MCF 10A (cell line): ENCODE results near the gene CD300H. TPM values are rescaled to one million over a fixed set of nuclear protein-coding genes. Genes with fewer than 3 reads are reported as not detected.

ENCODE experiments used
- BruUV-seq: library from RNA; stranded (reverse); fragments of 400-500 nt; replicated peaks from 2 replicates; lab custom pipeline; 2021; lab: Mats Ljungman, UMichigan
- CTCF ChIA-PET: fragments of 300-600 bp; sonication (Branson Sonifier 250); formaldehyde crosslinking; extraction: SDS; loops from one replicate; lab custom pipeline; 2021; ENCODE audit warnings: antibody characterized with exemption, inconsistent platforms; lab: Yijun Ruan, JAX
- POLR2A ChIA-PET: fragments of 300-600, 350-650 bp; sonication (Branson Sonifier 250); formaldehyde crosslinking; extraction: SDS; loops from one replicate; lab custom pipeline; 2020; ENCODE audit warnings: antibody characterized with exemption, inconsistent platforms; lab: Yijun Ruan, JAX
- DNase-seq: peaks from one replicate; pipeline ENCODE4 v3.0.0-alpha.2; 2018; ENCODE audit not compliant: unreplicated experiment
- H3K27ac Mint-ChIP-seq: one replicate; pipeline ENCODE4 v1.8.0; 2022; ENCODE audit warnings: mild to moderate bottlenecking, low read depth, mixed read lengths; ENCODE audit not compliant: unreplicated experiment
- H3K27me3 Mint-ChIP-seq: one replicate; pipeline ENCODE4 v1.8.0; 2022; ENCODE audit warnings: mixed read lengths; ENCODE audit not compliant: insufficient read depth, unreplicated experiment
- H3K36me3 Mint-ChIP-seq: one replicate; pipeline ENCODE4 v1.8.0; 2022; ENCODE audit warnings: mild to moderate bottlenecking, moderate library complexity, mixed read lengths; ENCODE audit not compliant: insufficient read depth, unreplicated experiment
- H3K4me1 Mint-ChIP-seq: one replicate; pipeline ENCODE4 v1.8.0; 2022; ENCODE audit warnings: mixed read lengths; ENCODE audit not compliant: insufficient read depth, unreplicated experiment
- H3K4me3 Mint-ChIP-seq: one replicate; pipeline ENCODE4 v1.8.0; 2022; ENCODE audit warnings: mild to moderate bottlenecking, moderate library complexity, mixed read lengths; ENCODE audit not compliant: unreplicated experiment
- H3K9me3 Mint-ChIP-seq: one replicate; pipeline ENCODE4 v1.8.0; 2022; ENCODE audit warnings: mixed read lengths; ENCODE audit not compliant: unreplicated experiment
- intact Hi-C: fragments of 100-400 bp; cut with micrococcal nuclease; formaldehyde crosslinking; loops from 2 replicates; pipeline ENCODE4 v1.14.1; 2022
- total RNA-seq: library from RNA; stranded (reverse); gene quantifications from 2 replicates; pipeline ENCODE4 v1.2.3, GENCODE V29; 2022
- TF ChIP-seq, protein P1 (sequence below): fragments of 200-600 bp; IDR thresholded peaks from one replicate; pipeline ENCODE4 v1.8.0; 2022; ENCODE audit warnings: antibody characterized with exemption, mild to moderate bottlenecking; ENCODE audit not compliant: unreplicated experiment

Gene CD300H
- total RNA-seq, 1 experiment from 2014 or later = not detected

DNA sequence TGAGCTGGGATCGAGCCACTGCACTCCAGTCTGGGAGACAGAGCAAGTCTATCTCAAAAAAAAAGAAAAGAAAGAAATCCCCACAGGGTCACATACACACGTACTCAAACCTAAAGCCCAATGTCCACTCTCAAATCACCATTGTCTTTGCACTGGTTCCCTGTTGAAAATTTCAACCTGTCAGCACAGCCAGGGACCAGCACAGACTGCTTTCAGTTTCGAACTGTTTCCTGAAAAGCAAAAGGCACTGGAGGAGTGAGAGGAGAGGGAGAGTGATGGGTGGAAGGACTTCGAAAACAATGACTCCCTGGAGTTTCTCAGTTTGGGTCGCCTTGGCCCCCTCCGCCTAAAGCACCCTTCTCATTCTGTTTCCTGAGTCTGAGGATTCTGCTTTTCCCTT is 12.4 kb downstream of the CD300H start:
- H3K36me3 Mint-ChIP-seq = no peaks in the 10 kb centered on the region
- no peaks in the 10 kb centered on the region for H3K27me3 Mint-ChIP-seq
- H3K4me1 Mint-ChIP-seq = peaks cover 15% of the 10 kb centered on the region
- TF ChIP-seq, protein P1, sequence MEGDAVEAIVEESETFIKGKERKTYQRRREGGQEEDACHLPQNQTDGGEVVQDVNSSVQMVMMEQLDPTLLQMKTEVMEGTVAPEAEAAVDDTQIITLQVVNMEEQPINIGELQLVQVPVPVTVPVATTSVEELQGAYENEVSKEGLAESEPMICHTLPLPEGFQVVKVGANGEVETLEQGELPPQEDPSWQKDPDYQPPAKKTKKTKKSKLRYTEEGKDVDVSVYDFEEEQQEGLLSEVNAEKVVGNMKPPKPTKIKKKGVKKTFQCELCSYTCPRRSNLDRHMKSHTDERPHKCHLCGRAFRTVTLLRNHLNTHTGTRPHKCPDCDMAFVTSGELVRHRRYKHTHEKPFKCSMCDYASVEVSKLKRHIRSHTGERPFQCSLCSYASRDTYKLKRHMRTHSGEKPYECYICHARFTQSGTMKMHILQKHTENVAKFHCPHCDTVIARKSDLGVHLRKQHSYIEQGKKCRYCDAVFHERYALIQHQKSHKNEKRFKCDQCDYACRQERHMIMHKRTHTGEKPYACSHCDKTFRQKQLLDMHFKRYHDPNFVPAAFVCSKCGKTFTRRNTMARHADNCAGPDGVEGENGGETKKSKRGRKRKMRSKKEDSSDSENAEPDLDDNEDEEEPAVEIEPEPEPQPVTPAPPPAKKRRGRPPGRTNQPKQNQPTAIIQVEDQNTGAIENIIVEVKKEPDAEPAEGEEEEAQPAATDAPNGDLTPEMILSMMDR = no peak
- no peak for DNase-seq
- H3K4me3 Mint-ChIP-seq = no peak overlapping the region
- BruUV-seq = no TSS peak
- POLR2A ChIA-PET = no interaction called here
- no peaks in the 10 kb centered on the region for H3K9me3 Mint-ChIP-seq
- intact Hi-C loops = no loop called here
- no peak overlapping the region for H3K27ac Mint-ChIP-seq
- CTCF ChIA-PET = interaction anchor here (0.6 to 1.5 kb wide), 2 partner anchors 47 to 494 kb away, joined by 3 read pairs; no protein-coding TSS in a partner anchor

DNA sequence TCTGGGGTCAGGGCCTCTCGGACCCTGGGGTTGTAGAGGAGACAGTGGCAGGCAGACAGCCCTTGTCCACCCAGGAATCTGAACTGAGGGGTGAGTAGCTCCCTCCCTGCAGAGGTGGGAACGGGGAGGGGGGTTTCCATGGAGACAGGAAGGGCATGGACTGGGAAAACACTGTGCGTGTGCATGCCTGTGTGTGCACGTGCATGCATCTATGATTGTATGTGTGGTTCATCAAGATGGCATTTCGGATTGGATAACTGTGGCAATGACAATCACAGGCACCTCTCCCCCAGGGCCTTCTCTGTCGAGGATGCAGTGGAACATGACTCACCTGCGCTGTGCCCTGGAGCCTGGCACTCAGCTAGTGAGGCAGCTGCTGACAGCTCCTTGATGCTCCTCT is 15.3 kb downstream of the CD300H start:
- no peak overlapping the region for H3K4me3 Mint-ChIP-seq
- DNase-seq = peak; percentile 66
- peaks cover 26% of the 10 kb centered on the region for H3K4me1 Mint-ChIP-seq
- POLR2A ChIA-PET = interaction anchor here (0.8 to 2.1 kb wide), 4 partner anchors 18 to 79 kb away, joined by 3 to 14 read pairs (median 4); no protein-coding TSS in a partner anchor
- H3K27ac Mint-ChIP-seq = no peak overlapping the region
- no peaks in the 10 kb centered on the region for H3K9me3 Mint-ChIP-seq
- BruUV-seq = no TSS peak
- H3K27me3 Mint-ChIP-seq = no peaks in the 10 kb centered on the region
- CTCF ChIA-PET = interaction anchor here (0.7 to 2.1 kb wide), 6 partner anchors 11 to 54 kb away, joined by 3 to 8 read pairs (median 4); no protein-coding TSS in a partner anchor
- TF ChIP-seq, protein P1 = no peak
- intact Hi-C loops = no loop called here
- no peaks in the 10 kb centered on the region for H3K36me3 Mint-ChIP-seq

DNA sequence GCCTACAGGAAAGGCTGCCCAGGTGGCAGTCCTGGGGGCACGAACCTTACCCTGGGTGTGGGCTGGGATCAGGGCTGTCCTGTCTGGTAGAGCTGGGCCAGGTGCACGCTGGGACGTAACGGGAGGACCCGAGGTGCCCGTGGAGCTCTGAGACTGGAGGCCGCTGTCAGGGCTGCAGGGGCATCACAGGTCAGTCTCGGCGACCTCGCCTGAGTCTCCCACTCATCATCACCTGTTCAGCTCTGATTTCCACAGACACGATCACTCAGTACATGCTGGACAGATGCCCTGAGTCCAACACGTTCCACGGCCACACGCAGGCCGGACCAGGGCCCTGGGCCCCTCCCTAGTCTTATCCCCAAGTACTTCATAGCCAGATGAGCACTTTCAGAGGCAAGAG is 16.7 kb downstream of the CD300H start:
- no peak for DNase-seq
- Mint-ChIP-seq H3K4me3 (no peak overlapping the region), H3K4me1 (peaks cover 26% of the 10 kb centered on the region), H3K27me3 (no peaks in the 10 kb centered on the region), H3K36me3 (no peaks in the 10 kb centered on the region), H3K27ac (peak overlapping the region; percentile 36), H3K9me3 (no peaks in the 10 kb centered on the region)
- TF ChIP-seq, protein P1 = no peak
- intact Hi-C loops = no loop called here
- ChIA-PET POLR2A (no interaction called here), CTCF (no interaction called here)
- no TSS peak for BruUV-seq

DNA sequence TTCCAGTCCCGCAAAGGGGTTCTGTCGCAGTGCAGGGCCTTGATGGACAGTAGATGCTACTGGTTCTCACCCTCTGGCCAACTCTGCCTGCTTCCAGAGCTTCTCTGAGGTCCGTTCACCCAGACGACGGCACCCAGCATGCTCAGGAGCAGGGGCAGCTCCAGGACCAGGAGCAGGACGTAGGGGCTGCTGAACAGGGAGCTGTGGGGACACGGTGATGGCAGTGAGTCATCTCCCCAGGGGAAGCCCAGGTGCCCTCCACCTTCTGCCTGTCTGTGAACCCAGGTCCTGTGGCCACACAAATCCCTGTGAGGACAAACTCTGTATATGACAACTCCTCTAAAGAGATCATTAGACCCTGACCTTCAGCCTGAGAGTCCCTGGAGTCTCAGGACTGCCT is 18.0 kb downstream of the CD300H start:
- peaks cover 28% of the 10 kb centered on the region for H3K4me1 Mint-ChIP-seq
- H3K4me3 Mint-ChIP-seq = no peak overlapping the region
- no peaks in the 10 kb centered on the region for H3K9me3 Mint-ChIP-seq
- DNase-seq = no peak
- intact Hi-C loops = no loop called here
- no peaks in the 10 kb centered on the region for H3K27me3 Mint-ChIP-seq
- no TSS peak for BruUV-seq
- ChIA-PET POLR2A (no interaction called here), CTCF (interaction anchor here (0.6 kb wide), 1 partner anchor 42 kb away, joined by 3 read pairs; no protein-coding TSS in a partner anchor)
- H3K27ac Mint-ChIP-seq = no peak overlapping the region
- H3K36me3 Mint-ChIP-seq = no peaks in the 10 kb centered on the region
- TF ChIP-seq, protein P1 = no peak
